ENCODE data around the gene GNAZ.

GNAZ gene

DNA sequence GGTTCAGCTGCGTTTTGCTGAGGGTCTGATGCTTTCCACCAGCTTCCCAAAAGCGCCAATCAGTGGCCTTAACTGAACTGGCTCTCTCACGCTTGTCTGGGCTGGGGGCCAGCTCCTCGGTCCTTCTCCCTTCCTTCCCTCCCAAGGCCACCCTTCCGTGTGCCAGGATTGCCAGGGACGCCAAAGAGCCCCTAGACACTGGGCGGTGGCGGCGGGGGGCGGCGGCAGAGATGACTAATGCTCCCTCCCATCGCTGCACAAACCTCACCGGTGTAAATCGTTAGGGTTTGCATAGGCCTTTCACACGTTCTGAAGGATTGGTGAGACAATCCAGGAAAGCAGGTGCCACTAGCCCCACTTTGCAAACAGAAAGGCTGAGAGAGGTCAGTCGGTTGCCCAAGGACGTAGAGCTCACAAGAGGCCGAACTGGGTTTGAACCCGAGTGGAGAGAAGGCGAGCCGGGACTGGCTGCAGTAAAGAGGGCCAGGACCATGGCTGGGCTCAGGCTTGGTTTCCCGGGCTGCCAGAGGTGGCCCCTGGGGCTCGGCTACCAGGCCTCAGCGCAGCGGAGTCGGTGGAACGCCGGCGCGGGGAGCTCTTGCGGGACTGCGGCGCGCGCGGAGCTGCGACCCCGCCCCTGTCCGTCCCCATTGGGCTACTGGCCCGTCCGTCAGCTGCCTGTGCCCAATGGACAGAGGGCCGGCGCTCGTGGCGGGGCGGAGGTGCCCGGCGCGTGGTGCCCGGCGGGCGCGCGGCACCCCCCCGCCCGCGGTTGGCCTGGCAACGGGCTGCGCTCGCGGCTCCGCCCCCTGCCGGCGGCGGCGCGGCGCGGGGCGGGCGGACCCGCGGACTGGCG lies 589 bp upstream of the GNAZ start:
- peak overlapping the region; percentile 73 for H3K27ac Mint-ChIP-seq (ENCODE audit: low read depth)
- peaks cover 16% of the 10 kb centered on the region for H3K27me3 Mint-ChIP-seq

DNA sequence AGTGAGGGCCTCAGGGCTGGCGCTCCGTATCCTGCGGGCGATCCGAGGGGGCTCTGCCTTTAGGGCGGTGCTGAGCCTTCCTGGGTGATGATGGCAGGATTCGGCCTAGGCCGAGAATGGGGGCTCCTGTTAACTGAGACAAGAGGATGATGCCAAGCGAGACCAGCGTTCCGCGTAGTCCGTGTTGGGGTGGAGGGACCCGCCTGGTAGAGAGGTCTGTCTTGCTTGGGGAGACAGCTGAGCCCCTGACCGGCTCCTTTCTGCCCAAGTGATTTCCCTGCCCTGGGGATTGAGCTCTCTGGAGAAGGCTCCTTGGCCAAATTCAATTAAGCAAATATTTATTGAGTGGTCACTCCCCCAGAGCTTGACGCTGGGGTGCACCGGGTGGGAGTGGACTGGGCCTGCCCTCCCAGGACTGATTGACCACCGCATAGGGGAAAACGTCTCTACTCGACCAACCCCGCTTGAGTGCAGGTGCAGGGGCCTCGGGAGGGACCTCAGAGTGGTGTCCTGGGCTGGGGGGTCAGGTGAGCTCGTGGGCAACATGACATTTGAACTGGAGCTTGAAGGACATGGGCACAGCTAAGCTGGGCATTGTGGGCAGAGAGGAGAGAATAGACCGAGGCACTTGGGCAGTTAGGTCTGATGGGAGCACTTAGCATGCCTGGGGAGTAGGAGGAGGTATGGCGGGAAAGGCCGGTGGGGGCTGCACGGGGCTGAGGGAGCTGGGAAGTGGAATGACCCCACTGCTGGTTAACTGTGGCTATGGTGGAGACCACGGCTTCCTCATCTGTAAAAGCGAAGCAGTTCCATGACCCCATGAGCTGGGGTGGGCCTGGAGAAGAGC lies 1.1 kb downstream of the GNAZ start:
- Mint-ChIP-seq H3K36me3 (ENCODE audit: insufficient read depth) (peaks cover 3% of the 10 kb centered on the region), H3K9me3 (no peaks in the 10 kb centered on the region), H3K27me3 (peaks cover 18% of the 10 kb centered on the region), H3K27ac (ENCODE audit: low read depth) (no peak overlapping the region), H3K4me1 (peaks cover 29% of the 10 kb centered on the region), H3K4me3 (peak overlapping the region; percentile 50)
- no peak for DNase-seq (ENCODE audit: low spot score in 2 of 2)
- ATAC-seq (replicated peaks; ENCODE audit: extremely low read depth, poor library complexity, severe bottlenecking): no peak

More for the DNA sequence above, 589 bp upstream of the GNAZ start:
- Mint-ChIP-seq H3K36me3 (ENCODE audit: insufficient read depth) (peaks cover 3% of the 10 kb centered on the region), H3K4me3 (peak overlapping the region; percentile 85), H3K4me1 (peaks cover 29% of the 10 kb centered on the region), H3K9me3 (no peaks in the 10 kb centered on the region)
- ATAC-seq (replicated peaks; ENCODE audit: extremely low read depth, poor library complexity, severe bottlenecking) (peak; percentile 92), DNase-seq (ENCODE audit: low spot score in 2 of 2) (peak; percentile 75 to 81)

DNA sequence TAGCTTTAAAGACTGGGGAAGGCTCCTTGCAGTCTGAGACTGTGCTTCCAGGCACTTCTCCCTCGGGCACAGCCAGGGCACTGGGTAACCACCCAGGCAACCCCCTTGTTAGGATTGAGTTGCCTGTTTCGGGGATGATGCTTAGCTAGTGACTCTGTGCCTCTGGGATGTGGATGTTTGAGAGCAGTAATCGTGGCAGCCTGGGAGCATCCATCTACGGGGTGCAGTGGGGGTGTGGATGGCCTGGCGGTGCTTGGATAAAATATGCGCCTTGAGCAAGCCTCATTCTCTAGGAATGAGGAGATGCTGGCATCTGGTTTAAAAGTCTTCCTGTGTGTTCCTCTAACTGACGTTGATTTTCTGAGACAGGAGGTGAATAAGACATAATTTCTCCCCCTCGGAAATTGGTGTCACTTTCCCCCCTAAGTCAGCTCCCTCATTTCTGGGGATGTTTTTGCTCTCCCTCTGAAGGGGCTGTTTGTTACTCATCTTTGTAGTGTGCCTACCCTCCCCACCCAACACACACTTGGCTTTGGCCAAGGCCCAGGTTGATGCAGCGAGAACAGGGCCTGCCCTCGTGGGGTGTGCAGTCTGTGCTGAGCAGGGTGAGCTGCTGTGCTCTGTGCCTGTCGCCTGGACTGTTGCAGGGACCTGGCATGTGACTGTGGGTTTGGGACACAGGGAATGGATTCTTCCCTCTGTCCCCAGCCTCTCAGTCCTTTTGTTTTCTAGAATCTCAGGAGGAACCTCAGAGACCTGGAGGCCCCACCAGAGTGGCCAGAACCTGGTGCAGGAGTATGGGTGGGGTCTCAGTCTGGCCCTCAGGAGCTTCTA lies 2.0 kb downstream of the GNAZ start:
- Mint-ChIP-seq H3K27me3 (peaks cover 18% of the 10 kb centered on the region), H3K4me1 (peaks cover 29% of the 10 kb centered on the region), H3K27ac (ENCODE audit: low read depth) (no peak overlapping the region), H3K4me3 (peak overlapping the region; percentile 41), H3K9me3 (no peaks in the 10 kb centered on the region), H3K36me3 (ENCODE audit: insufficient read depth) (peaks cover 3% of the 10 kb centered on the region)
- DNase-seq (ENCODE audit: low spot score in 2 of 2): no peak
- no peak for ATAC-seq (replicated peaks; ENCODE audit: extremely low read depth, poor library complexity, severe bottlenecking)

DNA sequence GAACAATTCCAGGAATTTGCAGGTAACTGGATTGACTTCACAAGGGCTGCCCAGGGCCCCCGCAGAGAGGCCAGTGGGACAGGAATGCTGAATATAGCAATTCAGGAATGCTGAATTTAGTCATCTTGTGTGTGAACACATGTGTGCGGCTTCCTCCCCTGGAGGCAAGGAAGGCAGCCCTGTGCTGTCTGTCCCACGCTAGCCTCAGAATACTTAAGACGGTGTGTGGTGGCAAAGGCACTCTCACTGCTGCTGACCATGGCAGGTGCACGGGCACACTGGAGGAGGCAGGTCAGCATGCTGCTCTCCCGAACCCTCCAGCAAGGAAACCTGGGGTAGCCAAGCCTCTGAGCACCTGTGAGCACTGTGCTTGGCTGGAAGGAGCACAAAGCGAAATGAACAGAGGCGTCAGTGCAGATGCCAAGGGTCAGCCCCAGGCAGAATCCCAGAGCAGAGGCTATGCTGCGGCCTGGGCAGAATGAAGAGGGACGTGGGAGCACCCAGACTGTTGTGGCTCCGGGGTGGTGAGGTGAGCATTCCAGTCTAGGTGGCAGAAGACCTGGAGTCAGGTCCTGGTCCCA lies 2.7 kb downstream of the GNAZ start:
- H3K27ac Mint-ChIP-seq (ENCODE audit: low read depth): no peak overlapping the region
- H3K4me1 Mint-ChIP-seq: peaks cover 22% of the 10 kb centered on the region
- no peak for ATAC-seq (replicated peaks; ENCODE audit: extremely low read depth, poor library complexity, severe bottlenecking)
- peaks cover 18% of the 10 kb centered on the region for H3K27me3 Mint-ChIP-seq
- peaks cover 3% of the 10 kb centered on the region for H3K36me3 Mint-ChIP-seq (ENCODE audit: insufficient read depth)
- no peak overlapping the region for H3K4me3 Mint-ChIP-seq
- no peaks in the 10 kb centered on the region for H3K9me3 Mint-ChIP-seq
- no peak for DNase-seq (ENCODE audit: low spot score in 2 of 2)

DNA sequence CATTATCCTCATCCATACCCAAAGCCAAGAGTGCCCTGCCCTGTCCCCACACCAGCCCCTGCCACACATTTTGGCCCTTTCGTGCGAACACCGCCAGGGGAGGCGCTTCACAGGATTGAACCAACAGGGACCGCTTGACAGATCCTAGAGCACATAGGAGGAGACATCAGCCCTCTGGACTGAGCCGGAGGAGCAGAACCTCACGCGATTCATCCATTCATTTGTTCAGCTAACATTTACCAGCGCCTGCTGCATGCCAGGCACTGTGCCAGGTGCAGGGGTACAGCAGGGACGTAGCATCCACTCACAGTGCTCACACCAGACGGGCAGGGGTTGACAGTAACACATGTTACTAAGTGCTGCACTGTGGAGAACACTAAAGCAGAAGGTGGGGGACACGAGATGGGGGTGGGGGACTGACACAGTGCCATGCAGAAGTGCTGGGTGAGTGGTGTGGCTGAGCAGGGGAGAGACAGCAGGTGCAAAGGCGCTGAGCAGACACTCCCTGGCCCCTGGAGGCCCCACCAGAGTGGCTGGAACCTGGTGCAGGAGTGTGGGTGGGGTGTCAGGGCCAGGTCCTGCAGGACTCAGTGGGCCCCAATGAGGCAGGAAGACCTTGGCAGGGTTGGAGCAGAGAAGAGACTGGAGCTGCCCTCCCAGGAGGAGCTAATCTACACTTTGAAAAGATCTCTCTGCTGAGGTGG lies 3.4 kb downstream of the GNAZ start:
- peaks cover 3% of the 10 kb centered on the region for H3K36me3 Mint-ChIP-seq (ENCODE audit: insufficient read depth)
- H3K27me3 Mint-ChIP-seq: peaks cover 18% of the 10 kb centered on the region
- no peak overlapping the region for H3K27ac Mint-ChIP-seq (ENCODE audit: low read depth)
- H3K4me1 Mint-ChIP-seq: peaks cover 19% of the 10 kb centered on the region
- no peak overlapping the region for H3K4me3 Mint-ChIP-seq
- no peak for ATAC-seq (replicated peaks; ENCODE audit: extremely low read depth, poor library complexity, severe bottlenecking)
- DNase-seq (ENCODE audit: low spot score in 2 of 2): no peak
- H3K9me3 Mint-ChIP-seq: no peaks in the 10 kb centered on the region

DNA sequence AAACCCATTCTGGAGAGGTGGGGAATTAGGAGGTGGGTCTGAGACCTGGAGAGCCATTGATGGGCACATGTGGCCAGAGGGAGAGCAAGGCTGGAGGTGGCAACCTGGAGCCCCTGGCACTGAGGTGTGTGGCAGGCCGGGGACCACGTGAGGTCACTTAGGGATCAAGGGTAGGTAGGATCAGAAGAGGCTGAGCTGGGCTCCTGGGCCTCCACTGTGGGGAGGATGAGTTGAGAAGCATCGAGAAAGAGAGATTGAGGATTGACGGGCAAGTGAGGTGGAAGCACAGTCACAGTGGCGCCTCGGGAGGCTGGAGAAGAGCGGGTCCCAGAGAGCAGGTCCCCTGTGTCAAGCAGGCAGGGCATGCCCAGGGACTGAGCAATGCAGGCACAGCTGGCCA lies 4.1 kb downstream of the GNAZ start:
- H3K36me3 Mint-ChIP-seq (ENCODE audit: insufficient read depth): peaks cover 3% of the 10 kb centered on the region
- no peaks in the 10 kb centered on the region for H3K9me3 Mint-ChIP-seq
- H3K27ac Mint-ChIP-seq (ENCODE audit: low read depth): no peak overlapping the region
- H3K4me1 Mint-ChIP-seq: peaks cover 13% of the 10 kb centered on the region
- H3K4me3 Mint-ChIP-seq: no peak overlapping the region
- DNase-seq (ENCODE audit: low spot score in 2 of 2) (no peak), ATAC-seq (replicated peaks; ENCODE audit: extremely low read depth, poor library complexity, severe bottlenecking) (no peak)
- H3K27me3 Mint-ChIP-seq: peaks cover 18% of the 10 kb centered on the region

DNA sequence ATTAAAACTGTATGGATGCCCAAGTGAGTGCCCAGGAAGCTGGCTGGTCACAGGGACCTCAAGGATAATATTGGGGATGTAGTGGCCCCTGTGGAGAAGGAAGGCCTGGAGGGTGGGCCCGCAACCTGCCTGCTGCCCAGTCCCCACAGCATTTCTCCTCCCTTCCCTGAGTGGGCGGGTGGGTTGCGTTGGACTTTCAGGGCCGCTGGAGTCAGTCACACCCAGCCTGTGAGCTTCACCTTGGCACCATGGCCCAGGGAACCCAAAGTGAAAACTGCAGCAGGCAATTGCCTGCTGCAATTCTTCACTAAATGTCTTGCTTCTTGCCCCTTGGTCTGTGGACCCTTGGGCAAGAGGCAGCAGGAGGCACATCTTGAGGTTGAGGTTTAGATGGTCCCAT lies 4.7 kb downstream of the GNAZ start:
- Mint-ChIP-seq H3K4me3 (no peak overlapping the region), H3K4me1 (peaks cover 8% of the 10 kb centered on the region), H3K36me3 (ENCODE audit: insufficient read depth) (no peaks in the 10 kb centered on the region), H3K27me3 (peaks cover 18% of the 10 kb centered on the region), H3K27ac (ENCODE audit: low read depth) (no peak overlapping the region), H3K9me3 (no peaks in the 10 kb centered on the region)
- ATAC-seq (replicated peaks; ENCODE audit: extremely low read depth, poor library complexity, severe bottlenecking) (no peak), DNase-seq (ENCODE audit: low spot score in 2 of 2) (no peak)

DNA sequence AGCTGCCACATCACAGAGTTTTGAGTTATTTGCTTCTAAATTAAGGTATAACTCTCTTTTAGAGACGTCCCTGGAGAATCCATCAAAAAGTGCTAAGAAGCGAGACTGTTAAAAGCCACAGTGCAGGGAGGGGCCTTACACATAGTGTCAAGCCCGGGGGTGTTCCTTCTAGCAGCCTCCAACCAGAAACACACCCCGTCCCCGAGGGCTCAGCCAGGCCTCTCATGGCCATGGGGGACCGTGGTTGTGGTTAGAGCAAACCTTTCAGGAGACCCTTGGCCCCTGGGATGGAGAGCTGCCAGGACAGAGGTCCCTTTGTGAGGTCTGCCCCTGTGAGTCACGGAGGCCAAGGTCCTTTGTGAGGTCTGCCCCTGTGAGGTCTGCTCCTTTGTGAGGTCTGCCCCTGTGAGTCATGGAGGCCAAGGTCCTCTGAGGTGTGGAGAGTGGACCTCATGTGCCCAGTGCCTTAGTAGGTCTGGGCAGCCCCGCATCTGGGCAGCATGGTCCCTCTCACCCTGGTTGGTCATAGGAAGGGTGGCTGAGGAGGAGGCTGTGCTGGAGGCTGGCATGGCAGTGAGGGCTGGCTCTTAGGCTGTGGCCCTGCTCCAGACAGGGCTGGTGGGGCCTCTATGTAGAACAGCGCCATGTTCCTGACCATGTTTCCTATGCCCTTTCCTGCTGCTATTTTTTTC lies 5.4 kb downstream of the GNAZ start:
- ATAC-seq (replicated peaks; ENCODE audit: extremely low read depth, poor library complexity, severe bottlenecking): no peak
- H3K4me3 Mint-ChIP-seq: no peak overlapping the region
- no peak overlapping the region for H3K27ac Mint-ChIP-seq (ENCODE audit: low read depth)

DNA sequence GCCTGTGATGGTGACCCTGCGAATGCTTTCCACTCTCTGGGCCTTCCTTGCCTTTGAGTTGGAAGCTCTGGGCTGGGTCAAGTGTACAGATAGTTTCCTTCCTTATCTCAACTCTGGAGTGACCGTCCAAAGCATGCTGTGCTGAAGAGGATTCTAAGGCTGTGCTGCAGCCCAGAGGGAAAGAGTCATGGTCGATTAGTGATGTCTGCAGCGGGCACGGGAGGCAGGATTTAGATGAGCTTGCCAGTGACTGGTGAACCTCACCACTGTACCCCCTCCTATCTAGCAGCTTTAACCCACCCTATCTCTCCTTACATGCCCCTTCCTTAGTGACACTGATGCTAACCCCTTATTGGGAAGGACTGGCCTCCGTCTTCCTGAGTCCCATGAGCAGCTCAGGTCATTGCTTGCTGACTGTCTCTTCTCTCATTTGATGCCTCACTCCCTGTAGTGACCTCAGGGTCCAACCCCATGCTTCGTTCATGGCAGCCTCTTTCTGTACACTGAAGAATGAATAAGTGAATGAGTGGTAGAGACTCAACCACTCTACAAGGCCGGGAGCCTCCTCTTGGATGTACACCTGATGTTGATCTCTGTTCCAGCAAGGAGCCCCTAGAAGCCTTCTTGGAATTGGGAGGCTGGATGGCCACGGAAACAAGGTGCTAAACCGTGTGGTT lies 6.7 kb downstream of the GNAZ start:
- Mint-ChIP-seq H3K27ac (ENCODE audit: low read depth) (no peak overlapping the region), H3K4me1 (no peaks in the 10 kb centered on the region), H3K4me3 (no peak overlapping the region), H3K27me3 (peaks cover 18% of the 10 kb centered on the region), H3K36me3 (ENCODE audit: insufficient read depth) (no peaks in the 10 kb centered on the region), H3K9me3 (no peaks in the 10 kb centered on the region)
- DNase-seq (ENCODE audit: low spot score in 2 of 2): no peak
- ATAC-seq (replicated peaks; ENCODE audit: extremely low read depth, poor library complexity, severe bottlenecking): no peak

More for the DNA sequence above, 5.4 kb downstream of the GNAZ start:
- Mint-ChIP-seq H3K4me1 (peaks cover 8% of the 10 kb centered on the region), H3K27me3 (peaks cover 18% of the 10 kb centered on the region), H3K9me3 (no peaks in the 10 kb centered on the region), H3K36me3 (ENCODE audit: insufficient read depth) (no peaks in the 10 kb centered on the region)
- no peak for DNase-seq (ENCODE audit: low spot score in 2 of 2)

DNA sequence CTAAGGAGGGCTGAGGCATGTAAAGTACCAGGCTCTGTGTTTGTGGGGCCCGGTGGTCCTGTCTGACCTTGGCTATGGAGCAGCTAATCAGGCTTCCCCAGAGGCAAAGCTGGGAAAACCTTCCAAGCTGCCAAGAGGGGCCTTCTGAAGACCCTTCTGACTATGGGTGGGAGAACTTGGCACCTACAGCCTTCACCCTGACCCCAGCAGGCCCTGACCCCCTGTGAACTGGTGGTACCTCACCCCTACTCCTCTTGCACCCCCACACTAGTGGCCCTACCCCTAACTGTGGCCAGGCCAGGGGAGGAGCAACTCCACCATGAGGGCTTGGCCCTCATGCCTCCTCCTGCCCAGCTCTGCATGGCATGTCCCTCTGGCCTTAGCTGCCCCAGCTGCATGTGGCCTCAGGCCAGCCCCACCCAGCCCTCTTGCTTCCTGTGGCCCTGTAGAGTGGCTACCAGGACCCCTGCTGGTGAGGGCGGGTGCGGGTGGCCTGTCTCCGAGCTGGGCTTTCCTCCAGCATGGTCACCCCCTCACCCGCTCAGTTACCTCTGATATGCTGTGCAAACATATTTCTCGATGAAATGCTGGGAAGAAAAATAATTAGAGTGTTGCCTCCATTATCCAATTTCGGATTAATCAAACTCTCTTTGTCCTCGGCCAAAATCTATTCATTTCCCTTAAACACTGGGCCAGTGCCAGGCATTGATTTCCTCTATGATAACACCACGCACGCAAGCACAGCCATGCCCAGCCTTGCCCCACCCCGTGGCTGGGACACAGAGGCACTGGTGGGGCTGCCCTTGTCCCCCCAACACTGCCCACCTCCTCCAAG lies 7.5 kb downstream of the GNAZ start:
- Mint-ChIP-seq H3K4me3 (no peak overlapping the region), H3K27me3 (peaks cover 18% of the 10 kb centered on the region), H3K27ac (ENCODE audit: low read depth) (no peak overlapping the region), H3K4me1 (no peaks in the 10 kb centered on the region), H3K9me3 (no peaks in the 10 kb centered on the region), H3K36me3 (ENCODE audit: insufficient read depth) (no peaks in the 10 kb centered on the region)
- DNase-seq (ENCODE audit: low spot score in 2 of 2) (no peak), ATAC-seq (replicated peaks; ENCODE audit: extremely low read depth, poor library complexity, severe bottlenecking) (no peak)

Data from central memory CD8-positive, alpha-beta T cell (primary cell).